Tongue (tissue), 3 donors: ENCODE results near the gene VSTM5. TPM values are rescaled to one million over a fixed set of nuclear protein-coding genes. Genes with fewer than 3 reads are reported as not detected.
"Not testable (repeated sequence)": the region's sequence is repeated elsewhere in the genome, so short reads cannot be mapped to it uniquely, and the experiment has no call there.

Source experiments
- DNase-seq: peaks from one replicate; pipeline ENCODE4 v3.0.0-alpha.2; 2015
- small RNA-seq: library from RNA; depleted of rRNA; stranded (forward); fragments of <200 nt; gene quantifications from one replicate; pipeline ENCODE3, GENCODE V24; 2014; ENCODE audit warnings: low replicate concordance
- total RNA-seq: library from RNA; depleted of rRNA; stranded (reverse); fragments of >200 nt; gene quantifications from one replicate; pipeline ENCODE4 v1.2.3, GENCODE V29; 2014

Gene VSTM5
- total RNA-seq, 1 donor from 2014 or later: 1.6 TPM

DNA sequence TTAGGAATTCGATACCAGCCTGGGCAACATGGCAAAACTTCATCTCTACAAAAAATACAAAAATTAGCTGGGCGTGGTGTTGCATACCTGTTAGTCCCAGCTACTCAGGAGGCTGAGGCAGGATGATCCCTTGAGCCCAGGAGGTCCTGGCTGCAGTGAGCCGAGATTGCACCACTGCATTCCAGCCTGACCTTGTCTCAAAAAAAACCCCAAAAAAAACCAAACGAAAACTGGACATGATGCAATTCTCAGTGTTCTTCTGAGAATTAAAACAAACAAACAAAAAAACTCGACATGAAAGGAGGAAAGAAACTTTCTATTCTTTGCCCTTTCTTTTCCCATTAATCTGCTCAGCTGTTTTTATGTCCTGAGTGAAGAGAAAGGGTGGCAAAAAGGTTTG, 58.9 kb downstream of the VSTM5 start:
- DNase-seq: no peak

DNA sequence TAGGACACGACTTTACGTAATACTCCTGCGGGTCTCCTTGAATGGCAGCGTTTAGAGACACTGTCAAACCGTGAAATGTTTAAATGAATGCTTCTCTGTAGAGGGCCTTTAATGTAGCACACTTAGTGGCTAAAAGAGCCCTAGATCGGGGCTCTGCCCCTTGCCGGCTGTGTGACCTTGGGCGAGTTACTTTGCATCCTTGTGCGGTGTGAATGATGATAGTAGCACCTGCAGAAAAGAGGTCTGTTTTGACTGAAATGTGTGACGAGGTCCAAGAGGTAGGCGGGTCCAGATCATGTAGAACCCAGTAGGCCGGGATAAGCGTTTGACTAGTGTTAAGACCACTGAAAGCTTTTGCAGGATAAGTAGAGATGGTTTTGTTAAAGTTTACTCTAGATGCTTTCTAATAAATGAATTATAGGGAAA, 65.5 kb downstream of the VSTM5 start:
- no peak for DNase-seq

DNA sequence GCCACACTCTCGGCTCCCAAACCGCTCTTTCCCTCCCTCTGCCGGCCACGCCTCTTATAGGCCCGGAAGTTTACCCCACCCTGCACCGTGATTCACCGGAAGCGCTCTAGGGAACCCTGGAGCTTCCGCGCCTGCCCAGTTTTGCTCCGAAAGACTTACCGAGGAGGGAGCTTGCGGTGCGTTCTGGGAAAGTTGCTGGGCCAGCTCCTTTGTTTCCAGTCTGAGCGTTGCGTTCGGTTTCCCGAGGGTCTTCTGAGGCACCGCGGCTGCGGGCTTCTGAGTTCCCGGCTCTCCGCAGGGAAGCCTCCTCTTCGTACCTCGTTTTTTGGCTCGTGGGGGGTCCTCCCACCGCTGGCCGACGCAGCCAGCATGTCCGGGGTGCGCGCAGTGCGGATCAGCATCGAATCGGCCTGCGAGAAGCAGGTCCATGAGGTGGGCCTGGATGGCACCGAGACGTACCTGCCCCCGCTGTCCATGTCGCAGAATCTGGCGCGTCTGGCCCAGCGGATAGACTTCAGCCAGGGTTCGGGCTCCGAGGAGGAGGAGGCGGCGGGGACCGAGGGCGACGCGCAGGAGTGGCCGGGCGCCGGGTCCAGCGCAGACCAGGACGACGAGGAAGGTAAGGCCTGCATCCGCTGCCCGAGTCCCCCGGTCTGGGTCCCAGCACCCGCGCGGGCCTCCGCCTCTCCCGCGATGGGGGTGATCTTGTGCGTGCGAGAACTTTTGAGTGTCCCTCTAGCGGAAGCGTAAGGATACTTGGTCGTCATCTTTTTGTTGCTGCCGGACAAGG, 66.1 kb downstream of the VSTM5 start, which contains the start of gene MED17:
TSS of gene MED17 (plus strand) at position 138 of the 790 bp plus-strand sequence. CDS start at position 370, 232 bp downstream.
- DNase-seq: peak; percentile 98

DNA sequence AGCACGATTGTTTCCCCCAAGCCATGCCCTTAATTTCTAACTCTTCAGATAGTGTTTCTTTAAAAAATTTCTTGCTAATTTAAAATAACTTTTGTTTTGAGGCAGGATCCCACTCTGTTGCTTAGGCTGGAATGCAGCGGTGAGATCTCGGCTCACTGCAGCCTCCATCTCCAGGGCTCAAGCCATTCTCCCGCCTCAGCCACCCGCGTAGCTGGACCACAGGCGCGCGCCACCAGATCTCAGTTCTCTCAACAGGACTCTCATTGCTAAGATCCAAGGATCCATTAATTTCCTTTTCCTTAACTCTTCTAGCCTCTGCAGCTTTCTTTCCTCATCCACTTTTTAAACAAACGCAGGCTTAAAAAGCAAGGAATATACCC, 66.7 kb downstream of the VSTM5 start:
- DNase-seq: no peak

DNA sequence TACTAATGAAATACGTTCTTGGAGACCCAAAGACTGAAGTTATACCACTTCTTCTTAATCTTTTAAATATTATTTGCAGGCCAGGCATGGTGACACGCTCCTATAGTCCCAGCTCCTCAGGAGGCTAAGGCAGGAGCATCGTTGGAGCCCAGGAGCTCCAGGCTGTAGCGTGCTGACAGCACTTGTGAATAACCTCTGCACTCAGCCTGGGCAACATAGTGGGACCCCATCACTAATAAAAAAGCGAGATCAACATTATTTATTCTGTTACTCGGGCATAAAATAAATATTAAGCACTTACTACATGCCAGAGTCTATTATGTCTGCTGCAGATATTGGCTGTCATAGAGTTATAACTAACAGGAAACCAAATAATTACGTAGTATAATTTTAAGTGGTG, 67.1 kb downstream of the VSTM5 start:
- DNase-seq: no peak

DNA sequence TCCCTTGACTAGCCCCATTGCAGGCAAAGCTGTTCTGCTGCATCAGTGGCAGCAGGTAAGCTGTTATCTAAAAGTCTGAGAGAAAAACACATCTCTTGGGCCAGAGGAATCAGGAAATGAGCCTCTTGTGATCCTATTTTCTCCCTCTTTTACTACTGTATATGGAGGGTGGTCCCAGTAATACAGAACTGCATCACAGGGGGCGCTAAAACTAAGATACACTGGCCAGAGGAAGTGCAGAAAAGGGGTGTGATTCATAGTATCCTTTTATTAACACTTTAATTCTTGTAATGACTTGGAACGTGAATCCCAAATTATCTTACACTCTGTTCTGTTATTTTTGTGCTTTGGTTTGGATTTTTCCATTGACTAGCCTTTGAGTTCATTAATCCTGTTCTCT, 75.1 kb downstream of the VSTM5 start:
- DNase-seq: no peak

DNA sequence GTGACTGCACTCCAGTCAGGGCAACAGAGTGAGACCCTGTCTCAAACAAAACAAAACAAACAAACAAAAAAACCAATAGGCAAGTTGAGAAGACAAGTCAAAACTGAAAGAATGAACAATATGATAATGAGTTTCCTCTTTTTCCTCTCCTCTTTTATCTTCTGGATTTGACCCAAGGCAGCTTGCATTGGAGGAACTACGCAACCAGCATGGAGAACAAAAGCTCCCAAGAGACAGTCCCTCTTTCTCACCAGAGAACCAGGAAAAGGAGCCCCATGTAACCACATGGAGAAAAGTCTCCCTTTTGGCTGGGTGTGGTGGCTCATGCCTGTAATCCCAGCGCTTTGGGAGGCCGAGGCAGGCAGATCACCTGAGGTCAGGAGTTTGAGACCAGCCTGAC, 75.9 kb downstream of the VSTM5 start:
- not testable (repeated sequence) for DNase-seq

DNA sequence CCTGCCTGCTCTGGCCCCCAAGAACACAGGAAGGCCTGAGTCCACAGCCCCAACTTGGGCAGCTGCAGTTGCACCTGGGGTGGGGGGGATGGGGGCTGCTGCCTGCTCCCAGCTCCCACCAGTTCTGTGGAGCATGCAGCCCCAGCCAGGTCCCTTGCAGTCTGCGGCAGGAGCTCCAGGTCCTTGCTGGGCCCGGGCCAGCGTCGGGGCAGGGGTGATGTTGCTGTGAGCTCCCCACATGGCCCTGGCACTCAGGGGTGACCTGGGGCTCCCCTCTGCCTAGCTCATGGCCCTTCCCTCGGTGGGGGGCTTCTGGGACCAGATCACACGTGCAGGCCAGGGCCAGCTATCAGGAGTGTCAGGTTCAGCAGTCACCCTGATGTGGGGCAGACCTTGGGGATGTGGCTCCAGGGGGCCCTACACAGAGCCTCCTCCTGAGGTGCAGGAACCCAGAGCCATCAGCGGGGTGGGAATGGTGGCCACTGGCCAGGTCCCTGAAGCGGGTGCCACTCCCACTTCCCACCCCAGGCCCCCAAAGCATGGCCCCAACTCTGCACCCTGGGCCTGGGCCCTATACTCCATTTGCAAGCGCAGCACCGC, 76.7 kb downstream of the VSTM5 start:
- DNase-seq: no peak

DNA sequence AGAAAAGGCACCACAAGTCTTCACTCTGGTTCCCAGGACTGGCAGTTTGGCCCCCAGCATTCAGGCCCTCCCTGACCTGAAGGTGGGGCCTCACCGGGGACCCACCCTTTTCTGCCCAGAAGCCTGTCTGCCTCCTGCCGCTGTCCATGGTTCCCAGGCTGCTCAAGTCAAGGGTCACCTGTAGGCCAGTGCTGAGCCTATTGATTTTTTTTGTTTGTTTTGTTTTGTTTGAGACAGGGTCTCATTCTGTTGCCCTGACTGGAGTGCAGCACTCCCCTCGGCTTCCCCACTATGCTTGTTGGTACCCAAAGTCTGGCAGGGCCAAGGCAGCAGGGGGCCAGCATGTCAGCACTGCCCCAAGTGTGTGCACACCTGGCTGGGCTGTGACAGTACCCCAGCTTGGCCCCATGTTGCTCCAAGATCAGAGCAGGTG, 77.4 kb downstream of the VSTM5 start:
- DNase-seq: no peak

DNA sequence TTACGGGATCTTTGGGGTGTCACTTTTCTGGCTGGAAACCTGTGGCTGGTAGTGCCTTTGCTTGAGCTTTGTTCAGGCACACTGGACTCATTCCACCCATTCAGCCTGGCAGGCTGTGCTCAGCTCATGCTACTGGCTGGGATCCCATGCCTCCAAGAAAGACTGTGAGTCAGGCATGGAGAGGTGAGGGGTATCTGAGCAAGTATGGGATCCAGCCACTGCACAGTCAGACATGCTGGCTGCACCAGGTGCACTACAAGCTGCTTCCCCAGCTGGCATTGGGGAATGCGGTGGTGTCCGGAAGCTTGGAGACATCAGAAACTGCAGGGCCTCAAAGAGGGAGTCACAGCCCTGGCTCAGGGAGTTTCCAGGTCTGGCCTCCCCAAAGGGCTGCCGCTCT, 78.3 kb downstream of the VSTM5 start:
- DNase-seq: no peak

DNA sequence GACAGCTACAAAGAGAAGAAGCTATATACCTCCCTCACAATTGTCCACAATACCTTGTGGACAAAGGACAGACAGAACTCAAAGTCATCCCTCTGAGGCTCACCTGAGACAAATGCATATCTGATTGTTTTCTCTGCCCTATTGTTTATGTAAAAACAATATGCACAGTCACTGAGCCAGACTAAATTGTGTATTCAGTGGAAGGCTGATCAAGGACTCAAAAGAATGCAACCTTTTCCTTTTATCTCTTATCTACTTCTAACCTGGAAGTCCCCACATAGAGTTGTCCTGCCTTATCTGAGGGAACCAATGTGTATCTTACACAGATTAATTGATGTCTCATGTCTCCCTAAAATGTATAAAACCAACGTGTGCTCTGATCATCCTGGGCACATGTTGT, 80.3 kb downstream of the VSTM5 start:
- no peak for DNase-seq

Small RNA genes lying within 50 kb of the gene (small RNA-seq; reads per million reads assigned to genes)
- gene RF00019: not detected

Other genes with a start within 250 kb of the VSTM5 start
- gene CEP295, start 188.9 kb downstream of the VSTM5 start, total RNA-seq: 28.7 TPM
- gene TAF1D, start 109.1 kb downstream of the VSTM5 start, total RNA-seq: 171 TPM
- gene C11orf54, start 108.9 kb downstream of the VSTM5 start, total RNA-seq: 48.0 TPM
- gene MED17, start 66.3 kb downstream of the VSTM5 start, total RNA-seq: 38.5 TPM
- gene HEPHL1, start 170.7 kb upstream of the VSTM5 start, total RNA-seq: not detected